IMR-90 (cell line): ENCODE measurements around the gene SPACDR. TPM values are rescaled to one million over a fixed set of nuclear protein-coding genes. Genes with fewer than 3 reads are reported as not detected.
A peak's percentile ranks its signal among the peaks of the same experiment; 100 is the strongest.

Source experiments
- ATAC-seq: fragments of 200-7000 bp; cut with Tn5 transposase; 2 replicates; pipeline ENCODE4 v1.9.1; 2020; ENCODE audit warnings: low read depth, mild to moderate bottlenecking, moderate library complexity
- BruUV-seq: library from RNA; stranded (reverse); fragments of 400-500 nt; replicated peaks from 2 replicates; lab custom pipeline; 2021; lab: Mats Ljungman, UMichigan
- CTCF ChIA-PET: fragments of 300-600 bp; formaldehyde crosslinking; extraction: SDS; loops from one replicate; lab custom pipeline; 2021; ENCODE audit warnings: antibody characterized with exemption; lab: Yijun Ruan, JAX
- POLR2A ChIA-PET: fragments of 300-600 bp; sonication (Branson Sonifier 250); formaldehyde crosslinking; loops from one replicate; lab custom pipeline; 2022; ENCODE audit warnings: antibody characterized with exemption; ENCODE audit not compliant: unreplicated experiment; lab: Charles Lee
- DNase-seq: peaks from one replicate; pipeline ENCODE4 v3.0.0; 2013
- H2AFZ ChIP-seq: replicated peaks from 2 replicates; pipeline ENCODE3; 2013; ENCODE audit warnings: low read length, mild to moderate bottlenecking; ENCODE audit not compliant: poor library complexity
- H2AK5ac ChIP-seq: 2 replicates; pipeline ENCODE4 v1.6.1; 2013; ENCODE audit warnings: low read depth, low read length, inconsistent platforms
- H2AK9ac ChIP-seq: replicated peaks from 2 replicates; pipeline ENCODE3; 2013; ENCODE audit warnings: mild to moderate bottlenecking, low read depth, low read length, moderate library complexity; ENCODE audit not compliant: poor library complexity
- H2BK120ac ChIP-seq: 2 replicates; pipeline ENCODE4 v1.6.1; 2013; ENCODE audit warnings: low read depth, low read length, inconsistent platforms
- H2BK15ac ChIP-seq: 3 replicates; pipeline ENCODE4 v1.6.1; 2013; ENCODE audit warnings: low read depth, low read length, inconsistent platforms
- H2BK20ac ChIP-seq: 2 replicates; pipeline ENCODE4 v1.6.1; 2013; ENCODE audit warnings: low read depth, mild to moderate bottlenecking, inconsistent platforms, low read length, moderate library complexity
- H2BK5ac ChIP-seq: 2 replicates; pipeline ENCODE4 v1.6.1; 2013; ENCODE audit warnings: mild to moderate bottlenecking, low read depth, low read length, inconsistent platforms; ENCODE audit not compliant: poor library complexity, severe bottlenecking
- H3K14ac ChIP-seq: replicated peaks from 2 replicates; pipeline ENCODE4 v1.6.1; 2013; ENCODE audit warnings: low read depth, low read length, inconsistent platforms
- H3K18ac ChIP-seq: 2 replicates; pipeline ENCODE4 v1.6.1; 2013; ENCODE audit warnings: low read depth, low read length, control low read depth
- H3K23ac ChIP-seq: 2 replicates; pipeline ENCODE4 v1.6.1; 2013; ENCODE audit warnings: low read depth, low read length, inconsistent platforms
- H3K27ac ChIP-seq: 2 replicates; pipeline ENCODE4 v1.5.1; 2013; ENCODE audit warnings: mild to moderate bottlenecking, control low read depth, low read length; ENCODE audit not compliant: insufficient read depth
- H3K27me3 ChIP-seq: 2 replicates; pipeline ENCODE4 v1.6.1; 2013; ENCODE audit warnings: low read length; ENCODE audit not compliant: control insufficient read depth, insufficient read depth
- H3K36me3 ChIP-seq: 2 replicates; pipeline ENCODE4 v1.6.1; 2013; ENCODE audit warnings: low read length, mixed read lengths; ENCODE audit not compliant: control insufficient read depth, insufficient read depth
- H3K4ac ChIP-seq: 2 replicates; pipeline ENCODE4 v1.6.1; 2013; ENCODE audit warnings: low read depth, low read length, inconsistent platforms
- H3K4me1 ChIP-seq: 2 replicates; pipeline ENCODE4 v1.6.1; 2013; ENCODE audit warnings: low read length, mixed read lengths; ENCODE audit not compliant: control insufficient read depth, insufficient read depth
- H3K4me2 ChIP-seq: 2 replicates; pipeline ENCODE4 v1.6.1; 2013; ENCODE audit warnings: low read depth, mild to moderate bottlenecking, control low read depth, low read length, moderate library complexity
- H3K4me3 ChIP-seq: 2 replicates; pipeline ENCODE4 v1.5.1; 2013; ENCODE audit warnings: low read depth, mild to moderate bottlenecking, control low read depth, low read length, moderate library complexity; ENCODE audit not compliant: insufficient read depth
- H3K56ac ChIP-seq: 2 replicates; pipeline ENCODE4 v1.6.1; 2013; ENCODE audit warnings: low read length, inconsistent platforms; ENCODE audit not compliant: insufficient read depth; ENCODE audit errors: extremely low read depth
- H3K79me1 ChIP-seq, 2 experiments: 2 replicates each; pipeline ENCODE4 v1.6.1; 2013; ENCODE audit warnings: low read length in 2 of 2, inconsistent platforms in 1 of 2, low read depth in 1 of 2
- H3K9ac ChIP-seq: 2 replicates; pipeline ENCODE4 v1.6.1; 2013; ENCODE audit warnings: low read depth, low read length, control low read depth
- H3K9me1 ChIP-seq: 2 replicates; pipeline ENCODE4 v1.6.1; 2013; ENCODE audit warnings: low read length, inconsistent platforms; ENCODE audit not compliant: insufficient read depth
- H3K9me3 ChIP-seq: 2 replicates; pipeline ENCODE4 v1.6.1; 2013; ENCODE audit warnings: low read length; ENCODE audit not compliant: control insufficient read depth, insufficient read depth
- H4K20me1 ChIP-seq: 2 replicates; pipeline ENCODE4 v1.6.1; 2013; ENCODE audit warnings: low read length, inconsistent platforms; ENCODE audit not compliant: insufficient read depth
- H4K5ac ChIP-seq: 2 replicates; pipeline ENCODE4 v1.6.1; 2013; ENCODE audit warnings: mild to moderate bottlenecking, low read depth, low read length, control low read depth
- H4K8ac ChIP-seq, 2 experiments: 2 replicates each; pipeline ENCODE4 v1.6.1; 2013; ENCODE audit warnings: low read depth in 2 of 2, low read length in 2 of 2, control low read depth in 1 of 2, inconsistent platforms in 1 of 2
- H4K91ac ChIP-seq: 2 replicates; pipeline ENCODE4 v1.6.1; 2013; ENCODE audit warnings: low read depth, low read length, inconsistent platforms; ENCODE audit not compliant: insufficient read depth
- CEBPB ChIP-seq: IDR thresholded peaks from 2 replicates; pipeline ENCODE4 v1.6.1; 2012; ENCODE audit warnings: low read depth, low read length, improper control_type of control experiment
- CHD1 ChIP-seq: IDR thresholded peaks from 2 replicates; pipeline ENCODE4 v1.6.1; 2012; ENCODE audit warnings: low read depth, low read length, improper control_type of control experiment
- FOS ChIP-seq: fragments of 150-350 bp; IDR thresholded peaks from 2 replicates; pipeline ENCODE4 v1.6.1; 2016; ENCODE audit warnings: low read depth, low read length
- MAFK ChIP-seq: IDR thresholded peaks from 2 replicates; pipeline ENCODE4 v1.6.1; 2012; ENCODE audit warnings: low read depth, low read length, improper control_type of control experiment
- MAZ ChIP-seq: IDR thresholded peaks from 2 replicates; pipeline ENCODE4 v1.6.1; 2012; ENCODE audit warnings: low read depth, mild to moderate bottlenecking, low read length, improper control_type of control experiment, moderate library complexity, borderline replicate concordance
- NFE2L2 ChIP-seq: fragments of 150-350 bp; IDR thresholded peaks from 2 replicates; pipeline ENCODE4 v1.6.1; 2016; ENCODE audit warnings: low read depth, mild to moderate bottlenecking, low read length
- POLR2A ChIP-seq: IDR thresholded peaks from 2 replicates; pipeline ENCODE4 v1.6.1; 2012; ENCODE audit warnings: mild to moderate bottlenecking, low read depth, low read length
- RAD21 ChIP-seq: IDR thresholded peaks from 2 replicates; pipeline ENCODE4 v1.6.1; 2012; ENCODE audit warnings: low read length, improper control_type of control experiment
- RCOR1 ChIP-seq: IDR thresholded peaks from 2 replicates; pipeline ENCODE4 v1.6.1; 2012; ENCODE audit warnings: mild to moderate bottlenecking, low read length, improper control_type of control experiment; ENCODE audit not compliant: insufficient replicate concordance
- SMC3 ChIP-seq: fragments of 150-350 bp; IDR thresholded peaks from 2 replicates; pipeline ENCODE4 v1.6.1; 2016; ENCODE audit warnings: low read depth, mild to moderate bottlenecking, antibody characterized with exemption, low read length, moderate library complexity
- WGBS, 2 experiments: methylation state at CpG; one replicate each; pipeline versions ENCODE4 v1.1.5 to v1.1.7; 2013; ENCODE audit warnings: missing lambda C conversion rate in 2 of 2; ENCODE audit not compliant: insufficient read length in 1 of 2; ENCODE audit errors: extremely low coverage in 2 of 2; 5-methylcytosine and 5-hydroxymethylcytosine counted together
- dilution Hi-C: fragments of 300-500 bp; cut with HindIII; formaldehyde crosslinking; loops from one replicate; pipeline ENCODE4 v1.14.3; 2018; ENCODE audit warnings: low sequenced_read_pairs; ENCODE audit not compliant: unreplicated experiment
- in situ Hi-C: fragments of 300-500 bp; cut with MboI; formaldehyde crosslinking; loops from 3 replicates; pipeline ENCODE4 v1.14.3; 2019; ENCODE audit warnings: low sequenced_read_pairs, inconsistent platforms, mixed read lengths
- intact Hi-C: fragments of 100-400 bp; cut with micrococcal nuclease; formaldehyde crosslinking; loops from 2 replicates; pipeline ENCODE4 v1.10.0; 2022
- polyA plus RNA-seq, 3 experiments: library from polyadenylated mRNA; depleted of rRNA; stranded (reverse); fragments of >200 nt; gene quantifications; 2 replicates each; pipeline ENCODE4 v1.2.3, GENCODE V29; 2012; ENCODE audit warnings: low replicate concordance in 1 of 3
- total RNA-seq: library from RNA; depleted of rRNA; stranded (reverse); fragments of >200 nt; gene quantifications from 2 replicates; pipeline ENCODE4 v1.2.3, GENCODE V29; 2012
- TF ChIP-seq, protein P1 (sequence below): conservative IDR thresholded peaks from 2 replicates; pipeline ENCODE4 v1.5.1; 2012; ENCODE audit warnings: mild to moderate bottlenecking, low read depth, low read length, improper control_type of control experiment
- TF ChIP-seq, protein P2 (sequence below): fragments of 150-350 bp; IDR thresholded peaks from 2 replicates; pipeline ENCODE4 v1.6.1; 2017; ENCODE audit warnings: mild to moderate bottlenecking, antibody characterized with exemption, low read length, low read depth
- TF ChIP-seq, protein P3 (sequence below): fragments of 150-350 bp; IDR thresholded peaks from 2 replicates; pipeline ENCODE4 v1.6.1; 2016; ENCODE audit warnings: low read depth, mild to moderate bottlenecking, low read length, moderate library complexity, borderline replicate concordance

The SPACDR gene
- total and polyA plus RNA-seq, 2 of the 4 experiments (the other 2 are of a cell fraction): 0.54 to 2.1 TPM

DNA sequence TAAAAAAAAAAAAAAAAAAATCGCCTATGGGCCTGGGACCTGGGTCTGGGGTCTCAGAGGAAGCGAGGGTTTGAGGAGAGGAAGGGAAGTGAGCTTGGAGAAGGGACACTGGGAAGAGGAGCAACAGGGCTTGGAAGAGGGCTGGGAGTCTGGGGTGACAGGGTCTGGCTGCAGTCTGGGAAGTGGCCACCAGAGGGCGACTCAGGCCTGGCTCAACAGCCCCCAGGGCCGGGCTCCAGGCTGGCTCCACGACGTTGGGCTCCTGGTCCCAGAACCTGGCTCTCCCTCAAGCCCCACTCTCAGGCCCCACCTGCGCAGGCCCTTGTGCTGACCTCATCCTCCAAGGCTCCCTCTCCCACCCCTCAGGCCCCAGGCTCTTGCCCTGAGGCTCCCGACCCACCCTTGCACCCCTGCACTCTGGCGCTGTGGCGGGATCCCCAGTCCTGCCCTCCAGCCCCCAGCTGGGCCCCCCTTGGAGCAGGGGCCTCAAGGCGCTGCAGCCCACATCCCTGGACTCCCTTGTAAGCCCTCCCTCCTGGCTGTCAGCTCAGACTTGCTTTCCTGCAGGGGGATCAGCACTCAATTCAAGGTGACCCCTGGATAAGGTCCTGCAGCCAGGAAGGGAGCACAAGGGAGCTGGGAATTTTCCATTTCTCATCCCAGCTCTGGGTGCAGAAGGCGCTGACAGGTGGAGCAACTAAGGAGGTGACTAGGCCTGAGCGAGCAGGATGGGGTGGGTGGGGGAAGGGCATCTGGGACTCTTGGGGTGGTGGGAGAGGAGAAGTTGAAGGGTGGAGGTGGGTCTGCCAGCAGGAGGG, 5.4 kb upstream of the SPACDR start:
- Histone ChIP-seq H2BK15ac (no peak overlapping the region), H2AK9ac (no peak overlapping the region), H3K79me1 (peaks cover 10 to 33% of the 10 kb centered on the region in 2 experiments; a peak in 3 of 4 replicates), H2BK5ac (no peak overlapping the region), H4K20me1 (peaks cover 14% of the 10 kb centered on the region), H3K56ac (no peak overlapping the region), H3K4me1 (peaks cover 7% of the 10 kb centered on the region), H3K9me3 (no peaks in the 10 kb centered on the region), H3K18ac (no peak overlapping the region), H2BK20ac (no peak overlapping the region), H2BK120ac (no peak overlapping the region), H3K23ac (no peak overlapping the region), H4K5ac (no peak overlapping the region), H4K8ac (no peak overlapping the region), H3K14ac (no peak overlapping the region), H2AK5ac (no peak overlapping the region), H3K4me3 (no peak overlapping the region), H2AFZ (no peak overlapping the region), H3K9me1 (peaks cover under 1% of the 10 kb centered on the region; the same call in 1 of the 2 replicates), H3K9ac (no peak overlapping the region), H3K36me3 (peaks cover 43% of the 10 kb centered on the region; the same call in 1 of the 2 replicates), H4K91ac (no peak overlapping the region), H3K4ac (no peak overlapping the region), H3K4me2 (no peak overlapping the region), H3K27ac (no peak overlapping the region), H3K27me3 (no peaks in the 10 kb centered on the region)
- in situ Hi-C loops: loop anchor here (5.0 to 25.0 kb wide), 4 partner anchors 93 to 393 kb away; partner anchors contain the start of genes GIGYF1, GNB2, SLC12A9 and TRIP6
- no TSS peak for BruUV-seq
- ATAC-seq (peak; percentile 82), DNase-seq (peak; percentile 64)
- intact Hi-C loops: loop anchor here (1.0 to 2.0 kb wide), 2 partner anchors 90 to 221 kb away; no protein-coding TSS in a partner anchor
- POLR2A ChIA-PET: interaction anchor here (0.7 kb wide), 1 partner anchor 119 kb away, joined by 18 read pairs; no protein-coding TSS in a partner anchor
- WGBS, 2 experiments: 18% methylated on average over 6 of the region's 13 CpGs; no CpG with 5 or more reads in 1 of the 2 experiments
- TF ChIP-seq CEBPB: no peak
- no peak for TF ChIP-seq RCOR1
- peak; percentile 45; the same call in 1 of the 2 replicates for TF ChIP-seq MAZ
- TF ChIP-seq CHD1: no peak
- TF ChIP-seq, protein P1, sequence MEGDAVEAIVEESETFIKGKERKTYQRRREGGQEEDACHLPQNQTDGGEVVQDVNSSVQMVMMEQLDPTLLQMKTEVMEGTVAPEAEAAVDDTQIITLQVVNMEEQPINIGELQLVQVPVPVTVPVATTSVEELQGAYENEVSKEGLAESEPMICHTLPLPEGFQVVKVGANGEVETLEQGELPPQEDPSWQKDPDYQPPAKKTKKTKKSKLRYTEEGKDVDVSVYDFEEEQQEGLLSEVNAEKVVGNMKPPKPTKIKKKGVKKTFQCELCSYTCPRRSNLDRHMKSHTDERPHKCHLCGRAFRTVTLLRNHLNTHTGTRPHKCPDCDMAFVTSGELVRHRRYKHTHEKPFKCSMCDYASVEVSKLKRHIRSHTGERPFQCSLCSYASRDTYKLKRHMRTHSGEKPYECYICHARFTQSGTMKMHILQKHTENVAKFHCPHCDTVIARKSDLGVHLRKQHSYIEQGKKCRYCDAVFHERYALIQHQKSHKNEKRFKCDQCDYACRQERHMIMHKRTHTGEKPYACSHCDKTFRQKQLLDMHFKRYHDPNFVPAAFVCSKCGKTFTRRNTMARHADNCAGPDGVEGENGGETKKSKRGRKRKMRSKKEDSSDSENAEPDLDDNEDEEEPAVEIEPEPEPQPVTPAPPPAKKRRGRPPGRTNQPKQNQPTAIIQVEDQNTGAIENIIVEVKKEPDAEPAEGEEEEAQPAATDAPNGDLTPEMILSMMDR: peak; percentile 96
- no peak for TF ChIP-seq POLR2A
- TF ChIP-seq NFE2L2: no peak
- TF ChIP-seq, protein P2, sequence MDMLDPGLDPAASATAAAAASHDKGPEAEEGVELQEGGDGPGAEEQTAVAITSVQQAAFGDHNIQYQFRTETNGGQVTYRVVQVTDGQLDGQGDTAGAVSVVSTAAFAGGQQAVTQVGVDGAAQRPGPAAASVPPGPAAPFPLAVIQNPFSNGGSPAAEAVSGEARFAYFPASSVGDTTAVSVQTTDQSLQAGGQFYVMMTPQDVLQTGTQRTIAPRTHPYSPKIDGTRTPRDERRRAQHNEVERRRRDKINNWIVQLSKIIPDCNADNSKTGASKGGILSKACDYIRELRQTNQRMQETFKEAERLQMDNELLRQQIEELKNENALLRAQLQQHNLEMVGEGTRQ: no peak
- TF ChIP-seq FOS: no peak
- TF ChIP-seq SMC3: peak; percentile 92
- TF ChIP-seq, protein P3, sequence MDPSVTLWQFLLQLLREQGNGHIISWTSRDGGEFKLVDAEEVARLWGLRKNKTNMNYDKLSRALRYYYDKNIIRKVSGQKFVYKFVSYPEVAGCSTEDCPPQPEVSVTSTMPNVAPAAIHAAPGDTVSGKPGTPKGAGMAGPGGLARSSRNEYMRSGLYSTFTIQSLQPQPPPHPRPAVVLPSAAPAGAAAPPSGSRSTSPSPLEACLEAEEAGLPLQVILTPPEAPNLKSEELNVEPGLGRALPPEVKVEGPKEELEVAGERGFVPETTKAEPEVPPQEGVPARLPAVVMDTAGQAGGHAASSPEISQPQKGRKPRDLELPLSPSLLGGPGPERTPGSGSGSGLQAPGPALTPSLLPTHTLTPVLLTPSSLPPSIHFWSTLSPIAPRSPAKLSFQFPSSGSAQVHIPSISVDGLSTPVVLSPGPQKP: no peak
- no peak for TF ChIP-seq MAFK
- peak; percentile 96 for TF ChIP-seq RAD21
- CTCF ChIA-PET: interaction anchor here (0.6 to 1.9 kb wide), 3 partner anchors 13 to 114 kb away, joined by 3 to 5 read pairs (median 4); no protein-coding TSS in a partner anchor
- dilution Hi-C loops: no loop called here
